ENCODE results near the gene OR52J3.
"Not testable (repeated sequence)": the region's sequence is repeated elsewhere in the genome, so short reads cannot be mapped to it uniquely, and the experiment has no call there.

The OR52J3 gene

DNA sequence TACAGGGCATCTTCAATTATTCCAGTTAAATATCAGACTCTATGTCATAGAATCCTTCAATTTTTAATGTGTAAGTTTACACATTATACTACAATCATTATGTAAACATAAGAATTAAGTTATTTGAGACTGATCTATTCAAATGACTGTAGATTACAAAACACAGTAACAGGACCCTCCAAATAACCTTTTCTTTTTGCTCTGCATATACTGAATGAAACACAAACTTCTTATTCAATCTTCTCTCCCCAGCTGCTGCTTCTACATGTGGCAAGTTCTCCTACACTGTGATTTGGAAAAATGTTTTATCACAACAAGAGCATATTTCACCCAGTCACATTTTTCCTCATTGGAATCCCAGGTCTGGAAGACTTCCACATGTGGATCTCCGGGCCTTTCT is at the start of gene OR52J3:
Gene OR52J3, plus strand, starts transcription at position 301 of the 400 bp plus-strand sequence. Its CDS starts 0 bp downstream, at position 301.
- no peak for DNase-seq

GRCh38 chr11:5004424-5005274 is 41.7 kb upstream of the OR52J3 start:
- DNase-seq: peak; percentile 36

DNA sequence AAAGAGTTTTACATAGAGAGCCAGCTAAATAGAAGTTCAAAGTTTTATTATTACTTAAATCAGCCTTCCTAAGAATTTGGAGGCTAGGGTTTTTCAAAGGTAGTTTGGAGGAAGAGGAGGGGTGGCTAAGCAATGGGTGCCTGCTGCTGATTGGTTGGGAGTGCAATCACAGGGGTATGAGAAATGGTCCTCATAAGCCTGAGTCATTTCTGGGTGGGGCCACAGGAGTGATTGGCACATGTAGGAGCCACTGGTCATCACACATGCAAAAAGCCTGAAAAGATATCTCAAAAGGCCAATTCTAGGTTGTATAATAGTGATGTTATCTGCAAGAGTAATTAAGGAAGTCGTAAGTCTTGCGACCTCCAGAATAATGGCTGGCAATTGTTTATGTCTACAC is 38.8 kb upstream of the OR52J3 start:
- no peak for DNase-seq

- no peak for DNase-seq
These were observed 35.1 kb upstream of the OR52J3 start for GRCh38 chr11:5011254-5011653.

GRCh38 chr11:5013012-5013411 is 33.3 kb upstream of the OR52J3 start:
- no peak for DNase-seq

GRCh38 chr11:5021996-5022395 is 24.3 kb upstream of the OR52J3 start:
- no peak for DNase-seq

- no peak for DNase-seq
These were observed 9.7 kb upstream of the OR52J3 start for GRCh38 chr11:5036669-5037068.

DNA sequence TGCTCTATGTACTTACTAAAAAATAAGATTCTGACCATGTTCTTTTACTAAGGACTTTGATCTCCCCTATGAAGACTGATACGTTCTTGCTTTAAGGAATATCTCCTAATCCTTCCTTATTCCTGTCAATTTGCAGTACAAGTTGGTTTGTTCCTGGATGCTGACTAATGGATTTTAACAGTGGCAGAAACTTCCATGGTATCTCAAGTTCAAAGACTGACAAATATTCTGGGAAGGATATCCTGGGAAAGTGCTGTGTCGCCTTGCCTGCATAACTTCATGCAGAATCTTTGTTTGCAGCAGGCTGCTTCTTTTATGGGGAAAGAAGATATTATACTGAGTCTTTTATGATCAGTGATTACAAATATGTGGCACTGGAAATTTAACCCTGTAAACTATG is 8.4 kb upstream of the OR52J3 start:
- no peak for DNase-seq

DNA sequence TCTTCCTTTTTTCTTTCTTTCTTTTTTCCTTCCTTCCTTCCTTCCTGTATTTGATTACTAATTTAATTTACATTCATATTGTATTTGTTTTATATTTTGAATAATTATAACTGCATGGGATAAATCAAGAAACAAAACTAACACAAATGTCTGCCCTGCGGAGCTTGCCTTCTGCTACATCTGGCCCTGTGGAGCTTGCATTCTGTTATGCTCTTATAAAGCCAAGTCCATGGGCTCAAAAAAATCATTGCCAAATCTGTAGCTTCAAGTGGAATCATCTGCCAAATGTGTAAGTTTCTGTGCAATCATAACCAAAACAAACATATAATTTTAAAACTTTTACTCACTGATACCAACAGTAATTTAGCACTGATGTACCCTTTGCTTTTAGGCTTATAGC is 8.0 kb upstream of the OR52J3 start:
- DNase-seq: no peak

DNA sequence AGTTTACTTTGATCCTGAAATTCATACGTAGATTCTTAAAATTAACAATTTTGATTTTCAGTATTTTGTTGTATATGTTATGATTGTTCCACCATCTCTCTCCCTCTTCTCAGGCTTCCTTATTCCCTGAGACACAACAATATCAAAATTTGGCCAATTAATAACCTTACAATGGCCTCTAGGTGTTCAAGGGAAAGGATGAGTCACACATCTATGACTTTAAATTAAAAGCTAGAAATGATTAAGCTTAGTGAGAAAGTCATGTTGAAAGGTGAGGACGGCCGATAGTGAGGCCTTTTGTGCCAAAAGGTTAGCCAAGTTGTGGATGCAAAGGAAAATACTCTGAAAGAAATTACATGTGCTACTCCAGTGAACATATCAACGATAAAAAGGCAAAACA is 5.5 kb upstream of the OR52J3 start:
- no peak for DNase-seq

- DNase-seq: no peak
These were observed 4.2 kb upstream of the OR52J3 start for GRCh38 chr11:5042091-5042490.

- no peak for DNase-seq
These were observed 2.9 kb upstream of the OR52J3 start for GRCh38 chr11:5043380-5043779.

DNA sequence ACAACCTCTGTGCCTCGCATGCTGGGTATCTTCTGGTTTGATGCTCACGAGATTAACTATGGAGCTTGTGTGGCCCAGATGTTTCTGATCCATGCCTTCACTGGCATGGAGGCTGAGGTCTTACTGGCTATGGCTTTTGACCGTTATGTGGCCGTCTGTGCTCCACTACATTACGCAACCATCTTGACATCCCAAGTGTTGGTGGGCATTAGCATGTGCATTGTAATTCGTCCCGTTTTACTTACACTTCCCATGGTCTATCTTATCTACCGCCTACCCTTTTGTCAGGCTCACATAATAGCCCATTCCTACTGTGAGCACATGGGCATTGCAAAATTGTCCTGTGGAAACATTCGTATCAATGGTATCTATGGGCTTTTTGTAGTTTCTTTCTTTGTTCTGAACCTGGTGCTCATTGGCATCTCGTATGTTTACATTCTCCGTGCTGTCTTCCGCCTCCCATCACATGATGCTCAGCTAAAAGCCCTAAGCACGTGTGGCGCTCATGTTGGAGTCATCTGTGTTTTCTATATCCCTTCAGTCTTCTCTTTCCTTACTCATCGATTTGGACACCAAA is 516 bp downstream of the OR52J3 start:
- no peak for DNase-seq

- not testable (repeated sequence) for DNase-seq
These were observed 12.4 kb downstream of the OR52J3 start for GRCh38 chr11:5058679-5059078.

DNA sequence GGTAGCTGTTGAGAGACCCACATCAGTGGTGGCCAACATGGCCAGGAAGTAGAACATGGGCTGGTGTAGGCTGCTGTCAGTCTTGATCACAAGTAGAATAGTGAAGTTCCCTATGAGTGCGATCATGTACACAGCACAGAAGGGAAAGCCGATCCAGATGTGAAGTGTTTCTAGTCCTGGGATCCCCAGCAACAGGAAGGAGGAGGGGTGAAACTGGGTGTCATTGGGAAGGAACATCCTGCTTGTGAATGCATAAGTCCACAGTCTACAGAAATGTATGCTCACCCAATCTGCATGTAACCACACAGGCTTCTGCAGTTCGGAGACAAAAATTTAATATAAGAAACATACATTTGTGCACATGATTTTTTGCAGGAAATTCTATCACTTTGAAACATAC is 13.1 kb downstream of the OR52J3 start, which contains the start of gene OR52E2:
Gene OR52E2, minus strand, starts transcription at position 237 of the 400 bp plus-strand sequence. Its CDS starts 0 bp downstream, at position 237.
- no peak for DNase-seq

DNA sequence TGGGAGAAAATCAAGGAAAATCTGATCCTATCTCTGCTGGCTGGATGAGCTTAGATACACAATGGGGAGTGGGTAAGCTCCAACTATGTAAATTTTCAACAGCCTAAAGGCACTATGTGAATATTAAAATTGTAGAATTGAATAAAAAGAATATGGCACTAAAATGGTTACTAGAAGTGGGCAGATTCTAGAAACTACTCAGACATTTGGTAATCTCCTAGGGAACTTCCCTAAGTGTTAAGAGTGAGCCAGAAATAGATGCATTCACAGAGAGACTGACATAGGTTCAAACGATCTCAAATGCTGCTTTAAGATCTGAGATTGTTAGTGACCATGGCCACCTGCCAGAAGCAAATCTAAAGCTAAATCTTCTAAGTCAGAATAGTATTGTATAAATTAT is 18.7 kb downstream of the OR52J3 start:
- no peak for DNase-seq

DNA sequence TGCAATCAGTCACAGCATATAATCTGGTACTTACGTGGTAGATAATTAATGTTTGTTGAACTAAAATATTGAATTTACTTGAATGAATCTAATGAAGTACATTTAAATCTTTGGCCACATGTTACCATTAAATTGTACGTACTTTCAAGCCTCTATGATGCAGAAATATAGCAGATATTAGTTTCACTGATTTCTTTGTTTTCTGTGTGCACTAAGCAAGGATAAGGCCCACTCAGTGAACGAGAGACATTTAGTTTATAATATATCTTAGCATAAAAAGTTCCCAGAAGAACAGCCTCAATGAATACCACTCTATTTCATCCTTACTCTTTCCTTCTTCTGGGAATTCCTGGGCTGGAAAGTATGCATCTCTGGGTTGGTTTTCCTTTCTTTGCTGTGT is 22.9 kb downstream of the OR52J3 start, which contains the start of gene OR52E1:
Gene OR52E1, plus strand, starts transcription at position 301 of the 400 bp plus-strand sequence.
- DNase-seq: no peak

DNA sequence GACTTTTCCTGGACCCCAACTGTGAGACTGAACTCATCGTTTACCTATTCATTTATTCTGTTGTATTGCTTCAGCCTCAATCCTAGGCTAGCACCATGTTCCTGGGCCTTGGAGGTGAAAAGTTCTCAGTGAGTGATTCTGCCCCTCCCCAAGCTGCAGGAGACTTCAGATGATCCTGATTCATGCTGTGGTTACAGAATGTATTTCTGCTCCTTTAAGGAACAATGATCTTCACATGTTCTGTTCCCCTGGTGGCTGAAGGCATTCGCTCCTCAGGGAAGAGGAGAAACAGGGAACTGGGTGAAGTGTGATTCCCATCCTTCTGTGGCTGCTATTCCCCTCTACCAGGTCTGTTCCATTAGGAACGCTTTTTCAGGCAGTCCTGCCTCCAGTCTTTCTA is 25.5 kb downstream of the OR52J3 start:
- DNase-seq: no peak

DNA sequence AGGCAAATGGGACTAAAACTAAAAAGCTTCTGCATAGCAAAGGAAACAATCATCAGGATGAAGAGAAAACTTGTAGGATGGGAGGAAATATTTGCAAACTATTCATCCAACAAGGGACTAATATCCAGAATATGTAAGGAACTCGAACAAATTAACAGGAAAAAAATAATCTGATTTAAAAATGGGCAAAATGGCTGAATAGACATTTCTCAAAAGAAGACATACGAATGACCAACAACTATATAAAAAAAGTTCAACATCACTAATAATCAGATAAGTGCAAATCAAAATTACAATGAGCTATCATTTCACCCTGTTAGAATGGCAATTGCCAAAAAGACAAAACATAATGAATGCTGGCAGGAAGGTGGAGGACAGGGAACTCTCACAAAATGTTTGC is 35.1 kb downstream of the OR52J3 start:
- no peak for DNase-seq

GRCh38 chr11:5083602-5084001 is 37.3 kb downstream of the OR52J3 start:
- no peak for DNase-seq

GRCh38 chr11:5088556-5088955 is 42.2 kb downstream of the OR52J3 start:
- DNase-seq: no peak

DNA sequence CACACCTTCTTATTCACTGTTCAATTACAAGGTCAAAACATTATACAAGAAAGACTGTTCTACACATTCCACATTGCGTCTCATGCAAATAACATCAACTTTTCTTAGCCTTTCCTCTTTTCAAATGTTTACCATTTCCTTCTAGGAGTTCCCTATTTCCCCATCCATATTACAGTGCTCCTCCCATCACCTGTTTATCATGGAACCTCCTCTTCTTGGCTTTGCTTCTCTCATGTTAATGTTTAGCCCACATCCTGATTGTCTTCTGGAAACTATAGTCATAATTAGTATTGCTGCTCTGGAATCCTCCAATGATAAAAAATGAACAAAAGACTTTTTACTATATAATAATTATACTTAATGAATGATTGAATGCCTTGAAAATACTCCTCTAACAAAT is 44.3 kb downstream of the OR52J3 start:
- no peak for DNase-seq

DNA sequence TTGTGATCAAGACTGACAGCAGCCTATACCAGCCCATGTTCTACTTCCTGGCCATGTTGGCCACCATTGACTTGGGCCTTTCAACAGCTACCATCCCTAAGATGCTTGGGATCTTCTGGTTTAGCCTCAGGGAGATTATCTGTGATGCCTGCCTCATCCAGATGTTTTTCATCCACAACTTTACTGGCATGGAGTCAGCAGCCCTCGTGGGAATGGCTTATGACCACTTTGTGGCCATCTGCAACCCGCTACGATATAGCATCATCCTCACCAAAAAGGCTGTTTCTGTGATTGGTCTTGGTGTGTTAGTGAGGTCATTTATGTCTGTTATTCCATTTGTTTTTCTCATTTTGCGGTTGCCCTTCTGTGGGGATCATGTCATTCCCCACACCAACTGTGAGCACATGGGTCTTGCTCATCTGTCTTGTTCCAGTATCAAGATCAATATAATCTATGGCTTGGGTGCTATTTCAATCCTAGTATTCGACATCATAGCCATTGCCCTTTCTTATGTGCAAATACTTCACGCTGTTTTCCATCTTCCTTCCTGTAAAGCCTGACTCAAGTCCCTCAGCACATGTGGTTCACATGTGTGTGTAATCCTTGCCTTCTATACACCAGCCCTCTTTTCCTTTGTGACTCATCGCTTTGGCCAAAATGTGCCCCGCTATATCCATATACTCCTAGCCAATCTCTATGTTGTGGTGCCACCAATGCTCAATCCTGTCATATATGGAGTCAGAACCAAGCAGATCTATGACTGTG is 46.7 kb downstream of the OR52J3 start:
- no peak for DNase-seq

DNA sequence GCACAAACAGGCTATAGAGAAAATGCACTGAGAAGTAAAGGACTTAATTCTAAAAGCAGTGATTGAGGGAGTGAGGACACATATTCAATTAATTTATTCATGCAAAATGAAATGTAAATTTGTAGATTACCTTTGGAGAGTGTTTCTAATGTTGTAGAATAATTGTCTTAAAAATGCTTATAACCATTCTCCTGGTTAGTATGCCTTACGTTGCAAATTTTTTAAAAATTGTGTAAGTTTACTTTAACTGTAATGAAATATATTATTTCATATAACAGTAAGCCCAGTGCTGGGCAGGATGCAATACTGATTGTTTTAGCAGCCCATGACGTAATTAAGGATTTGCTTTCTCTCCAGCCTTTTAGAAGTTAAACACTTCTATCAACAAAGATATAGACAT is 49.7 kb downstream of the OR52J3 start:
- DNase-seq: no peak
